KOPT-K1 (cell line): ENCODE results near the gene INPP4B.
A peak's percentile ranks its signal among the peaks of the same experiment; 100 is the strongest.
"Not testable (repeated sequence)": the region's sequence is repeated elsewhere in the genome, so short reads cannot be mapped to it uniquely, and the experiment has no call there.

ENCODE experiments used
- H3K27ac ChIP-seq: fragments of 200-600 bp; sonication (generic); 2 replicates; pipeline ENCODE4 v1.5.1; 2016; ENCODE audit warnings: antibody characterized with exemption, mild to moderate bottlenecking, low read depth, low read length; ENCODE audit not compliant: poor library complexity, severe bottlenecking
- H3K36me3 ChIP-seq: fragments of 200-600 bp; sonication (generic); 2 replicates; pipeline ENCODE4 v1.5.1; 2017; ENCODE audit warnings: antibody characterized with exemption, mild to moderate bottlenecking, low read length, moderate library complexity; ENCODE audit not compliant: insufficient read depth
- H3K9me3 ChIP-seq: fragments of 200-600 bp; sonication (generic); 2 replicates; pipeline ENCODE4 v1.5.1; 2017; ENCODE audit warnings: antibody characterized with exemption, low read length, mild to moderate bottlenecking; ENCODE audit not compliant: insufficient read depth, poor library complexity, severe bottlenecking

The INPP4B gene

GRCh38 chr4:142416121-142416520, 430.0 kb downstream of the INPP4B start:
- Histone ChIP-seq H3K9me3 (peaks cover 4% of the 10 kb centered on the region), H3K36me3 (no peaks in the 10 kb centered on the region), H3K27ac (no peak overlapping the region)

GRCh38 chr4:142414366-142414990, 431.6 kb downstream of the INPP4B start:
- H3K27ac ChIP-seq = no peak overlapping the region
- peaks cover 4% of the 10 kb centered on the region for H3K9me3 ChIP-seq
- no peaks in the 10 kb centered on the region for H3K36me3 ChIP-seq

- H3K36me3 ChIP-seq = no peaks in the 10 kb centered on the region
- H3K27ac ChIP-seq = no peak overlapping the region
- H3K9me3 ChIP-seq = peaks cover 4% of the 10 kb centered on the region
Measured at GRCh38 chr4:142413485-142413884, 432.6 kb downstream of the INPP4B start.

GRCh38 chr4:142411993-142412392, 434.1 kb downstream of the INPP4B start:
- H3K9me3 ChIP-seq = peaks cover 4% of the 10 kb centered on the region
- no peaks in the 10 kb centered on the region for H3K36me3 ChIP-seq
- no peak overlapping the region for H3K27ac ChIP-seq

GRCh38 chr4:142408003-142408441, 438.1 kb downstream of the INPP4B start:
- Histone ChIP-seq H3K27ac (peak overlapping the region; percentile 83), H3K36me3 (no peaks in the 10 kb centered on the region), H3K9me3 (no peaks in the 10 kb centered on the region)

- no peaks in the 10 kb centered on the region for H3K9me3 ChIP-seq
- no peaks in the 10 kb centered on the region for H3K36me3 ChIP-seq
- H3K27ac ChIP-seq = peak overlapping the region; percentile 83
Measured at GRCh38 chr4:142407596-142407995, 438.5 kb downstream of the INPP4B start.

- H3K9me3 ChIP-seq = no peaks in the 10 kb centered on the region
- H3K27ac ChIP-seq = peak overlapping the region; percentile 83
- H3K36me3 ChIP-seq = no peaks in the 10 kb centered on the region
Measured at GRCh38 chr4:142406917-142407501, 439.1 kb downstream of the INPP4B start.

- Histone ChIP-seq H3K9me3 (no peaks in the 10 kb centered on the region), H3K36me3 (no peaks in the 10 kb centered on the region), H3K27ac (peak overlapping the region; percentile 83)
Measured at GRCh38 chr4:142406499-142406835, 439.6 kb downstream of the INPP4B start.

GRCh38 chr4:142405695-142406498, 440.2 kb downstream of the INPP4B start:
- Histone ChIP-seq H3K36me3 (no peaks in the 10 kb centered on the region), H3K9me3 (no peaks in the 10 kb centered on the region), H3K27ac (peak overlapping the region; percentile 83)

- Histone ChIP-seq H3K27ac (peak overlapping the region; percentile 83), H3K9me3 (no peaks in the 10 kb centered on the region), H3K36me3 (no peaks in the 10 kb centered on the region)
Measured at GRCh38 chr4:142405021-142405694, 440.9 kb downstream of the INPP4B start.

- H3K27ac ChIP-seq = peak overlapping the region; percentile 83
- no peaks in the 10 kb centered on the region for H3K9me3 ChIP-seq
- H3K36me3 ChIP-seq = no peaks in the 10 kb centered on the region
Measured at GRCh38 chr4:142404191-142404611, 441.9 kb downstream of the INPP4B start.

GRCh38 chr4:142402900-142403299, 443.2 kb downstream of the INPP4B start:
- no peaks in the 10 kb centered on the region for H3K36me3 ChIP-seq
- H3K9me3 ChIP-seq = no peaks in the 10 kb centered on the region
- no peak overlapping the region for H3K27ac ChIP-seq

GRCh38 chr4:142402156-142402555, 443.9 kb downstream of the INPP4B start:
- Histone ChIP-seq H3K9me3 (no peaks in the 10 kb centered on the region), H3K36me3 (no peaks in the 10 kb centered on the region), H3K27ac (no peak overlapping the region)

- H3K27ac ChIP-seq, H3K9me3 ChIP-seq, H3K36me3 ChIP-seq: not testable (repeated sequence)
Measured at GRCh38 chr4:142397364-142397991, 448.6 kb downstream of the INPP4B start.

- peaks cover 7% of the 10 kb centered on the region for H3K9me3 ChIP-seq
- H3K36me3 ChIP-seq = no peaks in the 10 kb centered on the region
- no peak overlapping the region for H3K27ac ChIP-seq
Measured at GRCh38 chr4:142396279-142396678, 449.8 kb downstream of the INPP4B start.
